GM13977 (cell line): ENCODE data around the gene STPG3.

Experiments
- DNase-seq: peaks from one replicate; pipeline ENCODE4 v3.0.0; 2012; ENCODE audit warnings: low spot score
- CTCF ChIP-seq: IDR thresholded peaks from 2 replicates; pipeline ENCODE4 v1.5.1; 2012; ENCODE audit warnings: mild to moderate bottlenecking, control low read depth; ENCODE audit not compliant: insufficient read depth; ENCODE audit errors: extremely low read depth, missing control alignments
- in situ Hi-C: fragments of 300-500 bp; cut with MboI; formaldehyde crosslinking; loops from one replicate; pipeline ENCODE4 v1.12.0; 2022; ENCODE audit warnings: low sequenced_read_pairs, low pct_unique_long_range_greater_than_20kb, mixed read lengths, inconsistent platforms; ENCODE audit not compliant: unreplicated experiment

Gene STPG3

GRCh38 chr9:137286975-137287383 lies 35.9 kb downstream of the STPG3 start:
- peak; percentile 81 for DNase-seq
- in situ Hi-C loops: no loop called here
- TF ChIP-seq CTCF: peak; percentile 55

- no peak for TF ChIP-seq CTCF
- no peak for DNase-seq
- in situ Hi-C loops: loop anchor here (10.0 kb wide), 1 partner anchor 112 kb away; no protein-coding TSS in a partner anchor
Measured at GRCh38 chr9:137293094-137293481, 42.0 kb downstream of the STPG3 start.

- in situ Hi-C loops: loop anchor here (10.0 kb wide), 1 partner anchor 111 kb away; no protein-coding TSS in a partner anchor
- DNase-seq: no peak
- TF ChIP-seq CTCF: no peak
Measured at GRCh38 chr9:137293482-137294090, 42.5 kb downstream of the STPG3 start.

GRCh38 chr9:137294091-137294680 lies 43.1 kb downstream of the STPG3 start:
- DNase-seq: peak; percentile 71
- in situ Hi-C loops: loop anchor here (10.0 kb wide), 1 partner anchor 111 kb away; no protein-coding TSS in a partner anchor
- no peak for TF ChIP-seq CTCF

- TF ChIP-seq CTCF: peak; percentile 48
- in situ Hi-C loops: loop anchor here (10.0 kb wide), 1 partner anchor 110 kb away; no protein-coding TSS in a partner anchor
- DNase-seq: peak; percentile 75
Measured at GRCh38 chr9:137294681-137295237, 43.7 kb downstream of the STPG3 start.

- in situ Hi-C loops: loop anchor here (10.0 kb wide), 1 partner anchor 109 kb away; no protein-coding TSS in a partner anchor
- peak; percentile 96 for DNase-seq
- TF ChIP-seq CTCF: peak; percentile 98
Measured at GRCh38 chr9:137295238-137295811, 44.2 kb downstream of the STPG3 start.
